Esophagus (tissue), 2 donors: ENCODE measurements around the gene EML3. TPM values are rescaled to one million over a fixed set of nuclear protein-coding genes. Genes with fewer than 3 reads are reported as not detected.
A peak's percentile ranks its signal among the peaks of the same experiment; 100 is the strongest.

Experiments used
- H3K27ac ChIP-seq, 2 donors: one replicate each; pipeline ENCODE4 v1.5.1; 2013; ENCODE audit warnings: low read depth in 2 of 2, mild to moderate bottlenecking in 2 of 2, inconsistent platforms in 1 of 2, low read length in 1 of 2, moderate library complexity in 1 of 2
- H3K27me3 ChIP-seq, 2 donors: one replicate each; pipeline ENCODE4 v1.6.1; 2013; ENCODE audit warnings: low read length in 2 of 2, control low read depth in 1 of 2, mild to moderate bottlenecking in 1 of 2; ENCODE audit not compliant: insufficient read depth in 2 of 2, control insufficient read depth in 1 of 2
- H3K36me3 ChIP-seq, 2 donors: one replicate each; pipeline ENCODE4 v1.6.1; 2013; ENCODE audit warnings: low read length in 1 of 2; ENCODE audit not compliant: control insufficient read depth in 2 of 2, insufficient read depth in 2 of 2
- H3K4me1 ChIP-seq, 2 donors: one replicate each; pipeline ENCODE4 v1.6.1; 2013; ENCODE audit warnings: low read length in 1 of 2; ENCODE audit not compliant: control insufficient read depth in 2 of 2, insufficient read depth in 2 of 2
- H3K4me3 ChIP-seq, 2 donors: one replicate each; pipeline ENCODE4 v1.5.1; 2013; ENCODE audit warnings: low read length in 2 of 2, mild to moderate bottlenecking in 2 of 2, low read depth in 1 of 2, moderate library complexity in 1 of 2
- H3K9me3 ChIP-seq, 2 donors: one replicate each; pipeline ENCODE4 v1.6.1; 2013; ENCODE audit warnings: mild to moderate bottlenecking in 2 of 2, low read depth in 1 of 2, low read length in 1 of 2, moderate library complexity in 1 of 2; ENCODE audit not compliant: control insufficient read depth in 2 of 2, insufficient read depth in 1 of 2
- WGBS, 2 donors: extraction: QIAGEN DNeasy Blood & Tissue Kit; methylation state at CpG; one replicate each; pipeline ENCODE4 v1.1.7; 2013; 5-methylcytosine and 5-hydroxymethylcytosine counted together
- polyA plus RNA-seq, 2 donors: library from polyadenylated mRNA; stranded (reverse); fragments of 200-250 nt; gene quantifications; one replicate each; pipeline ENCODE4 v1.2.3, GENCODE V29; 2013
- donor health status: healthy with polysubstance abuse.
- donor health status: Bipolar disorder and iron deficiency.

Gene EML3
- polyA plus RNA-seq, 2 donors = 79.0 to 107 TPM

DNA sequence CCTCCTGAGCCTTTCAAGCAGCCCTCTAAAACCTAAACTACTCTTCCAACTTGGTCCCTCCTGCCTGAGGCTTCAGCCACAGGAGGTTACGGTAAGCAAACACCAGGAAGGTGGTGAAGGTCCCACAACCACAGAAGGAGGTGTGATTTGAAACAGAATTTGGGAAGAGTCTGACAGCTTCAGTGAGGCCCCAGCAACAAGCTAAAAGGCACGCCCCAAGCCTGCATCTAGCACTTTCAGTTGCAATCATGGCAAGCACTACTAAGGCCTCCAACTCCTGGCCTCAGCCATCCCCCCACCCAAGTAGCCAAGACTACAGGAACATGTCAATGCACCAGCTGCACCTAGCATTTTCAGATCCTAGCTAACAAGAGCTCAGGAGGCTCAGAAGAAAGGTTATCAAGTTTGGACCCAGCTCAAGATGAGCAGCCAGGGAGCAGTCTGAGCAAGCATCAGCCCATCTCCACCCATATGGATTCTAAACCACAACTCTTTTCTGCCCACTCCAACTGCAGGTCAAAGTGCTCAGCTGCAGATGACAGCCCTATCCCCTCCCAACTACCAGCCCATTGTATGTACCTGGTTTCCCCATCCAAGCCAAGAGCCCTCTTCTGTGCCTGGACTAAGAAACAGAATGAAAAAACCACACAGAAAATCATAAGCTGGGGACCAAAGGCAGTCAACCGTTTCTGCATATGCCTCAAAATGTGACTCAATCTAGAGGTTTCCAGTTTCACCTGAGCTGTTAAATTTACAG, 55.5 kb downstream of the EML3 start:
- Histone ChIP-seq H3K27me3 (no peaks in the 10 kb centered on the region), H3K27ac (peak overlapping the region; percentile 100), H3K36me3 (peaks cover 4 to 12% of the 10 kb centered on the region in 2 donors), H3K4me3 (no peak overlapping the region), H3K9me3 (no peaks in the 10 kb centered on the region), H3K4me1 (peaks cover 5 to 39% of the 10 kb centered on the region in 2 donors)
- WGBS, 2 donors = 26 to 37% methylated on average over 3 of the region's 3 CpGs

- peak overlapping the region; percentile 7 to 10 for H3K4me3 ChIP-seq
- peaks cover 5 to 44% of the 10 kb centered on the region in 2 donors for H3K4me1 ChIP-seq
- WGBS, 2 donors = 5 to 14% methylated on average over 14 of the region's 14 CpGs
- no peaks in the 10 kb centered on the region for H3K9me3 ChIP-seq
- H3K36me3 ChIP-seq = peaks cover 4 to 12% of the 10 kb centered on the region in 2 donors
- no peaks in the 10 kb centered on the region for H3K27me3 ChIP-seq
- peak overlapping the region; percentile 100 for H3K27ac ChIP-seq
Observed at GRCh38 chr11:62556108-62556874, 56.3 kb downstream of the EML3 start.

DNA sequence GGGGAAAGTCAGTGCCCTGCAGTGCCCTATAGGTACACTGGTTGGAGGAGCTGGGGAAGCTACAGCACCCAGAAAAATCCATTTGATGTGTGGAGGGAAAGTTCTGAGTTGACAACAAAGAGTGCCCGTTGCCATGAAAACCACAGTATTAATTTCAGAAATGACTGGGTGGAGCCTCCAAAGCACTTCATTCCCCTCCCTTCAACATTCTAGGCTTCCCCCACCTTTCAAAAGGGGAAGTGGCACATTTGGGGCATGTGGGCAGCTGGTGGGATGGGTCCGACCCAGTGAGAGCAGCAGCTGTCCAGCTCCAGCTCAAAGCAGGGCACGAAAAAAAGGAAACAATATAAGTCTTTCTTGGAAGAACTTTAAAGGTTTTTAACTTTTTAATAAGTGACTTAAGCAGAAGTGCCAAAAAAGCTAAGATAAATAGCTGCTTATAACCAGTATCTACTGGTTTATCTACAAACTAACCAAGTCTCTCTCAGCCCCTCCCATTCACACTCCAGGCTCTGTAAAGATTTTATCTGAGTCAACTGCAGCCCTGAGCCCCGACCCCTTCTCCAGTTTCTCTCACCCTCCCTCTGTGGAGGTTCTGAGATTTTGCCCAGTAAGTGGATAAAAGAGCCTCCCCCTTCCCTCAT, 57.0 kb downstream of the EML3 start:
- no peaks in the 10 kb centered on the region for H3K27me3 ChIP-seq
- H3K36me3 ChIP-seq = peaks cover 4 to 12% of the 10 kb centered on the region in 2 donors
- H3K9me3 ChIP-seq = no peaks in the 10 kb centered on the region
- H3K4me1 ChIP-seq = peaks cover 5 to 44% of the 10 kb centered on the region in 2 donors
- 9 to 11% methylated on average over 4 of the region's 4 CpGs for WGBS, 2 donors
- peak overlapping the region; percentile 100 for H3K27ac ChIP-seq
- H3K4me3 ChIP-seq = peak overlapping the region; percentile 7 to 10

DNA sequence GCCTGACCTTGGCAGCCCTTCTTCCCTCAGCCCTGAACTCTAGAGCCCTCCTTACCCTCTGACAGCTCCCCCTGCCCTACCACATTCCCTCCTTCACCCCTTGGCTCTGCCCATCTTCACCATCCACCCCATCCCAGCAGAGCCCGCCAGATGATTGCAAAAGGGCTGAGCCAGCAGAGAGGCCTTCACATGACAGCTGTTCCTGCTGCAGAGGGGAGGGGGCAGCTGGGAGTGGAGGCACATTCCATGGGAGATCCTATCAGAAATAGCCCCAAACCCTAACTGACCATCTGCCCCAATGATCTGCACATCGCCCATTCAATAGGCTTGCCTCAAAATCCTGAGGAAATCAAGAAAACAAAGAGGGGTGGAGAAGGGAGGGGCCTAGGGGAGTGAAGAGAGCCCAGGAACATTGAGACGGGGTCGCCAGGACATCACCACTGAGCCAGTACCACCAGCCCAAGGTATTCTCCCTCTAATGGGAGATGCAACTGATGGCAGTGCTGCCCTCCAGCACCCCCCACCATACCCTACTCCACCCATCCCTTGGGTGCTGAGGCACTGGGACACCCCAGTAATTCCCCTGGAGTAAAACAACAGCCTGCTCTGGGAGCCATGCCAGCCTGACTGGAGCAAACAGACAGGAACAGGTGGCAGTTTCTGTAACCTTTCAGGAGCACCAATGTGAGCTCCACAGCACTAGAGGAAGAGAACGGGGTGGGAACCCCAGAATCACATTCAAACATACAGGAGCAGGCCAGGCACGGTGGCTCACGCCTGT, 58.0 kb downstream of the EML3 start:
- H3K36me3 ChIP-seq = peaks cover 0 to 9% of the 10 kb centered on the region in 2 donors
- H3K27me3 ChIP-seq = no peaks in the 10 kb centered on the region
- 56 to 58% methylated on average over 7 of the region's 7 CpGs for WGBS, 2 donors
- peak overlapping the region; percentile 100 for H3K27ac ChIP-seq
- H3K4me1 ChIP-seq = peaks cover 5 to 44% of the 10 kb centered on the region in 2 donors
- no peaks in the 10 kb centered on the region for H3K9me3 ChIP-seq
- no peak overlapping the region for H3K4me3 ChIP-seq

- WGBS, 2 donors = 37 to 56% methylated on average over 8 of the region's 8 CpGs
- Histone ChIP-seq H3K4me3 (peak overlapping the region in 1 of 2 donors; percentile 26), H3K27me3 (no peaks in the 10 kb centered on the region), H3K9me3 (no peaks in the 10 kb centered on the region), H3K4me1 (peaks cover 7 to 46% of the 10 kb centered on the region in 2 donors), H3K36me3 (peaks cover 0 to 4% of the 10 kb centered on the region in 2 donors), H3K27ac (peak overlapping the region; percentile 100)
Observed at GRCh38 chr11:62553839-62554361, 58.7 kb downstream of the EML3 start.

DNA sequence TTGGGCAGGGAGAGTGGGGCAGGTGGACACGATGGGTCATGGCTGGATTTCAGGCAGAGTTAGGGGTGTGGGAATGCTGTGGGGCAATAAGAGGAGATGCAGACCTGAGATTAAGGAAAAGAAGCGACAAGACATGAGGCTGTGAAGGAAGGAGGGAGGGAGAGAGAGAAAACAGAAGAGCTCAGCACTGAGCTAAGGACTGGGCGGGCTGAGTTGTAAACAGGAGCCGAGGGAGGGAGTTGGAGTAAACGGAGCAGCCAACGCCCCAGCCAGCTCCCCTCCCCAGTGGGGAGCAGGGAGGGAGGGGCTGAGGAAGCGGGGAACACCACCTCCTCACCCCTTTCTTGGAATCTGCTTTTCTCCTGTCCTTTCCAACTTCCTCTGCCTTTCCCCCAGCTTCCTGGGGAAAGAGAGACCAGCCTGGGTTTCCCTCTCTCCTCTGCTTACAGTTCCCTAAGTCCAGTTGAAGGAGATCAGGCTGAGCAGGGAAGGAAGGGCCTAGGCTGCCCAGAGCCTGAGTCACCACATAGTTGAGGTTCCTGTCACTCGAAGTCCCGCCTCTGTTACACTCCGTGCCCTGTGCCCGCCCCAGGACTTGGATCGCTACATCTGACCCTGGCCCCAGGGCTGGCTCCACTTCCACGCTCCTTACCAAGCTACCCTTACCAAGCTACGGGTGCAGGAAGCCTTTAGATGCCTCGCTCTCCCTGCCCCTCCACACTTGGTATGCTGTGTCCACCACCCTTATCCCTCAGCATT, 59.3 kb downstream of the EML3 start:
- Histone ChIP-seq H3K27ac (peak overlapping the region; percentile 100), H3K36me3 (peaks cover 0 to 2% of the 10 kb centered on the region in 2 donors), H3K4me3 (peak overlapping the region in 1 of 2 donors; percentile 26), H3K4me1 (peaks cover 9 to 47% of the 10 kb centered on the region in 2 donors), H3K9me3 (no peaks in the 10 kb centered on the region), H3K27me3 (no peaks in the 10 kb centered on the region)
- WGBS, 2 donors = 5 to 11% methylated on average over 14 to 15 of the region's 15 CpGs

GRCh38 chr11:62552485-62553079, 60.0 kb downstream of the EML3 start:
- Histone ChIP-seq H3K9me3 (no peaks in the 10 kb centered on the region), H3K4me3 (peak overlapping the region in 1 of 2 donors; percentile 26), H3K27ac (peak overlapping the region; percentile 100), H3K27me3 (no peaks in the 10 kb centered on the region), H3K36me3 (peaks cover 0 to 2% of the 10 kb centered on the region in 2 donors), H3K4me1 (peaks cover 9 to 47% of the 10 kb centered on the region in 2 donors)
- WGBS, 2 donors = 10 to 23% methylated on average over 4 of the region's 4 CpGs
